Stomach smooth muscle (tissue), 2 donors: ENCODE results near the gene MACF1.
"Not testable (repeated sequence)": the region's sequence is repeated elsewhere in the genome, so short reads cannot be mapped to it uniquely, and the experiment has no call there.

ENCODE experiments used
- H3K27ac ChIP-seq: one replicate; pipeline ENCODE4 v1.7.0; 2013; ENCODE audit warnings: mild to moderate bottlenecking, low read length, inconsistent platforms
- H3K27me3 ChIP-seq, 2 donors: one replicate each; pipeline ENCODE4 v1.7.0; 2013; ENCODE audit warnings: low read length in 2 of 2; ENCODE audit not compliant: insufficient read depth in 2 of 2, control insufficient read depth in 1 of 2
- H3K36me3 ChIP-seq, 2 donors: one replicate each; pipeline ENCODE4 v1.7.0; 2013; ENCODE audit warnings: low read length in 2 of 2; ENCODE audit not compliant: control insufficient read depth in 2 of 2, insufficient read depth in 2 of 2
- H3K4me1 ChIP-seq: one replicate; pipeline ENCODE4 v1.7.0; 2013; ENCODE audit warnings: low read length; ENCODE audit not compliant: control insufficient read depth, insufficient read depth
- H3K4me3 ChIP-seq, 2 donors: one replicate each; pipeline ENCODE4 v1.7.0; 2013; ENCODE audit warnings: low read length in 2 of 2
- H3K9ac ChIP-seq, 2 donors: one replicate each; pipeline ENCODE4 v1.7.0; 2013; ENCODE audit warnings: low read length in 2 of 2, mild to moderate bottlenecking in 1 of 2
- H3K9me3 ChIP-seq, 2 donors: one replicate each; pipeline ENCODE4 v1.7.0; 2013; ENCODE audit warnings: low read length in 2 of 2; ENCODE audit not compliant: control insufficient read depth in 2 of 2
- donor health status: healthy.
- donor health status: Pancreatic carcinoma.

MACF1 gene

GRCh38 chr1:39452540-39452939 lies 248.0 kb downstream of the MACF1 start:
- no peaks in the 10 kb centered on the region for H3K4me1 ChIP-seq
- H3K27ac ChIP-seq: no peak overlapping the region
- H3K4me3 ChIP-seq: no peak overlapping the region
- H3K36me3 ChIP-seq: peaks cover 79 to 84% of the 10 kb centered on the region in 2 donors
- no peaks in the 10 kb centered on the region for H3K27me3 ChIP-seq
- no peak overlapping the region for H3K9ac ChIP-seq
- no peaks in the 10 kb centered on the region for H3K9me3 ChIP-seq

- no peak overlapping the region for H3K27ac ChIP-seq
- H3K9ac ChIP-seq: no peak overlapping the region
- no peaks in the 10 kb centered on the region for H3K9me3 ChIP-seq
- no peaks in the 10 kb centered on the region for H3K27me3 ChIP-seq
- no peaks in the 10 kb centered on the region for H3K4me1 ChIP-seq
- no peak overlapping the region for H3K4me3 ChIP-seq
- peaks cover 81 to 86% of the 10 kb centered on the region in 2 donors for H3K36me3 ChIP-seq
These were observed 249.1 kb downstream of the MACF1 start for GRCh38 chr1:39453603-39454002.

- Histone ChIP-seq H3K36me3 (peaks cover 87 to 93% of the 10 kb centered on the region in 2 donors), H3K4me1 (no peaks in the 10 kb centered on the region), H3K4me3 (no peak overlapping the region), H3K27me3 (no peaks in the 10 kb centered on the region), H3K27ac (no peak overlapping the region), H3K9me3 (no peaks in the 10 kb centered on the region), H3K9ac (no peak overlapping the region)
These were observed 254.5 kb downstream of the MACF1 start for GRCh38 chr1:39458991-39459390.

- Histone ChIP-seq H3K9me3 (no peaks in the 10 kb centered on the region), H3K36me3 (peaks cover 73 to 84% of the 10 kb centered on the region in 2 donors), H3K4me3 (no peak overlapping the region), H3K27ac (no peak overlapping the region), H3K9ac (no peak overlapping the region), H3K4me1 (peaks cover 4% of the 10 kb centered on the region), H3K27me3 (no peaks in the 10 kb centered on the region)
These were observed 257.6 kb downstream of the MACF1 start for GRCh38 chr1:39462074-39462473.

GRCh38 chr1:39466413-39467107 lies 262.1 kb downstream of the MACF1 start:
- Histone ChIP-seq H3K9me3 (no peaks in the 10 kb centered on the region), H3K4me3 (no peak overlapping the region), H3K9ac (no peak overlapping the region), H3K4me1 (peaks cover 4% of the 10 kb centered on the region), H3K27ac (no peak overlapping the region), H3K36me3 (peaks cover 64 to 70% of the 10 kb centered on the region in 2 donors), H3K27me3 (no peaks in the 10 kb centered on the region)

- not testable (repeated sequence) for H3K4me1 ChIP-seq, H3K27me3 ChIP-seq, H3K4me3 ChIP-seq, H3K27ac ChIP-seq, H3K9ac ChIP-seq, H3K9me3 ChIP-seq
- peaks cover 62 to 65% of the 10 kb centered on the region in 2 donors for H3K36me3 ChIP-seq
These were observed 262.7 kb downstream of the MACF1 start for GRCh38 chr1:39467108-39467720.

GRCh38 chr1:39469150-39469549 lies 264.7 kb downstream of the MACF1 start:
- H3K9ac ChIP-seq: no peak overlapping the region
- H3K27ac ChIP-seq: no peak overlapping the region
- no peaks in the 10 kb centered on the region for H3K27me3 ChIP-seq
- no peak overlapping the region for H3K4me3 ChIP-seq
- H3K36me3 ChIP-seq: peaks cover 56 to 60% of the 10 kb centered on the region in 2 donors
- no peaks in the 10 kb centered on the region for H3K9me3 ChIP-seq
- peaks cover 4% of the 10 kb centered on the region for H3K4me1 ChIP-seq

GRCh38 chr1:39470040-39470439 lies 265.5 kb downstream of the MACF1 start:
- H3K4me3 ChIP-seq: no peak overlapping the region
- no peaks in the 10 kb centered on the region for H3K9me3 ChIP-seq
- H3K4me1 ChIP-seq: peaks cover 4% of the 10 kb centered on the region
- no peak overlapping the region for H3K27ac ChIP-seq
- peaks cover 47 to 59% of the 10 kb centered on the region in 2 donors for H3K36me3 ChIP-seq
- no peaks in the 10 kb centered on the region for H3K27me3 ChIP-seq
- H3K9ac ChIP-seq: no peak overlapping the region

GRCh38 chr1:39472826-39473225 lies 268.3 kb downstream of the MACF1 start:
- H3K9me3 ChIP-seq: no peaks in the 10 kb centered on the region
- H3K27me3 ChIP-seq: no peaks in the 10 kb centered on the region
- no peak overlapping the region for H3K9ac ChIP-seq
- H3K4me1 ChIP-seq: no peaks in the 10 kb centered on the region
- no peak overlapping the region for H3K27ac ChIP-seq
- peaks cover 40 to 60% of the 10 kb centered on the region in 2 donors for H3K36me3 ChIP-seq
- no peak overlapping the region for H3K4me3 ChIP-seq

GRCh38 chr1:39473324-39473723 lies 268.8 kb downstream of the MACF1 start:
- Histone ChIP-seq H3K27me3 (no peaks in the 10 kb centered on the region), H3K9me3 (no peaks in the 10 kb centered on the region), H3K4me1 (no peaks in the 10 kb centered on the region), H3K27ac (no peak overlapping the region), H3K9ac (no peak overlapping the region), H3K4me3 (no peak overlapping the region), H3K36me3 (peaks cover 38 to 56% of the 10 kb centered on the region in 2 donors)

GRCh38 chr1:39474810-39475209 lies 270.3 kb downstream of the MACF1 start:
- no peak overlapping the region for H3K4me3 ChIP-seq
- H3K27me3 ChIP-seq: no peaks in the 10 kb centered on the region
- peaks cover 11% of the 10 kb centered on the region for H3K4me1 ChIP-seq
- H3K36me3 ChIP-seq: peaks cover 25 to 46% of the 10 kb centered on the region in 2 donors
- H3K9me3 ChIP-seq: no peaks in the 10 kb centered on the region
- H3K27ac ChIP-seq: no peak overlapping the region
- no peak overlapping the region for H3K9ac ChIP-seq
